Suprapubic skin (tissue), 4 donors: ENCODE results near the gene SLC9A6. TPM values are rescaled to one million over a fixed set of nuclear protein-coding genes. Genes with fewer than 3 reads are reported as not detected.

ENCODE experiments used
- DNase-seq, 2 donors: peaks; one replicate each; pipeline ENCODE4 v3.0.0-alpha.2; 2019; ENCODE audit warnings: low spot score in 2 of 2
- H3K27ac ChIP-seq: fragments of 200-600 bp; sonication (generic); one replicate; pipeline ENCODE4 v1.5.1; 2019
- H3K27me3 ChIP-seq: fragments of 200-600 bp; sonication (generic); one replicate; pipeline ENCODE4 v1.5.1; 2019
- H3K36me3 ChIP-seq: fragments of 200-600 bp; sonication (generic); one replicate; pipeline ENCODE4 v1.5.1; 2019
- H3K4me1 ChIP-seq: fragments of 200-600 bp; sonication (generic); one replicate; pipeline ENCODE4 v1.5.1; 2019
- H3K4me3 ChIP-seq: fragments of 200-600 bp; sonication (generic); one replicate; pipeline ENCODE4 v1.5.1; 2019; ENCODE audit warnings: mild to moderate bottlenecking
- H3K9me3 ChIP-seq: fragments of 200-600 bp; sonication (generic); one replicate; pipeline ENCODE4 v1.5.1; 2019
- EP300 ChIP-seq: sonication (generic); formaldehyde crosslinking; IDR thresholded peaks from one replicate; pipeline ENCODE4 v1.6.1; 2017; ENCODE audit warnings: antibody characterized with exemption
- POLR2A ChIP-seq, 2 donors: fragments of 450-650 bp; IDR thresholded peaks; one replicate each; pipeline ENCODE4 v1.6.1; 2017; ENCODE audit warnings: antibody characterized with exemption in 2 of 2, mild to moderate bottlenecking in 2 of 2, moderate library complexity in 2 of 2
- POLR2AphosphoS5 ChIP-seq, 3 donors: sonication (generic); formaldehyde crosslinking; IDR thresholded peaks; one replicate each; pipeline ENCODE4 v1.6.1; 2017; ENCODE audit warnings: antibody characterized with exemption in 3 of 3
- WGBS: methylation state at CpG from one replicate; pipeline ENCODE4 v1.1.5; 2018; 5-methylcytosine and 5-hydroxymethylcytosine counted together
- total RNA-seq, 4 donors: library from RNA; depleted of rRNA; stranded (reverse); fragments of >200 nt; gene quantifications; one replicate each; pipeline ENCODE4 v1.1.0, GENCODE V29; 2016
- TF ChIP-seq, protein P1 (sequence below), 2 donors: fragments of 200-600 bp in 1 of 2; fragments of 450-650 bp in 1 of 2; sonication (generic) in 1 of 2; IDR thresholded peaks; one replicate each; pipeline ENCODE4 v1.5.1; 2016 to 2019; ENCODE audit warnings: antibody characterized with exemption in 2 of 2, mild to moderate bottlenecking in 1 of 2, moderate library complexity in 1 of 2

The SLC9A6 gene
- total RNA-seq, 4 donors from 2014 or later, result 12.5 to 17.1 (median 15.3) TPM

DNA sequence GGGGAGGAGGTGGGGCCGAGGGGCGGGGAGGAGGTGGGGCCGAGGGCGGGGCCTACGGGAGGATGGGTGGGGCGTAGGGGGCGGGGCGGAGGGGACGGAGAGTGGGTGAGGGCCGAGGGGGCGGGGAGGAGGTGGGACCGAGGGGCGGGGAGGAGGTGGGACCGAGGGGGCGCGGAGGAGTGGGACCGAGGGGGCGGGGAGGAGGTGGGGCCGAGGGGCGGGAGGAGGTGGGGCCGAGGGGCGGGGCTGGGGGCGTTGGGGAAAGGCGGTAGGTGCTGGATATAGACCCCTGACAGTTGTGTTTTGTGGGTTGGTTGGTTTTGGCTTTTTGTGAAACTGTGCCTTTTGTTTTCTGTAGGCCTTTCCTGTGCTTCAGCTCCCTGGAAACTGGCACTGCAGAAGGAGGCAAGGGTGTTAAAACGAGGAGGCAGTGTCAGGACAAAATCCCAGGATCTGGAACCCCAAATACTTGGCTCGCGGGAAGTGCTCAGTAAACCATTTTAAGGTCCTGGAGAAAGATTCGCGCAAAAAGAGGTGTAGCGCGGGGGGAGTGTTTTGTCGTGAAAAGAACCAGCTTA, 10.9 kb upstream of the SLC9A6 start:
- Histone ChIP-seq H3K4me3 (peak overlapping the region; percentile 67), H3K4me1 (peaks cover 16% of the 10 kb centered on the region), H3K9me3 (no peaks in the 10 kb centered on the region), H3K27ac (no peak overlapping the region), H3K36me3 (no peaks in the 10 kb centered on the region), H3K27me3 (no peaks in the 10 kb centered on the region)
- TF ChIP-seq, protein P1, sequence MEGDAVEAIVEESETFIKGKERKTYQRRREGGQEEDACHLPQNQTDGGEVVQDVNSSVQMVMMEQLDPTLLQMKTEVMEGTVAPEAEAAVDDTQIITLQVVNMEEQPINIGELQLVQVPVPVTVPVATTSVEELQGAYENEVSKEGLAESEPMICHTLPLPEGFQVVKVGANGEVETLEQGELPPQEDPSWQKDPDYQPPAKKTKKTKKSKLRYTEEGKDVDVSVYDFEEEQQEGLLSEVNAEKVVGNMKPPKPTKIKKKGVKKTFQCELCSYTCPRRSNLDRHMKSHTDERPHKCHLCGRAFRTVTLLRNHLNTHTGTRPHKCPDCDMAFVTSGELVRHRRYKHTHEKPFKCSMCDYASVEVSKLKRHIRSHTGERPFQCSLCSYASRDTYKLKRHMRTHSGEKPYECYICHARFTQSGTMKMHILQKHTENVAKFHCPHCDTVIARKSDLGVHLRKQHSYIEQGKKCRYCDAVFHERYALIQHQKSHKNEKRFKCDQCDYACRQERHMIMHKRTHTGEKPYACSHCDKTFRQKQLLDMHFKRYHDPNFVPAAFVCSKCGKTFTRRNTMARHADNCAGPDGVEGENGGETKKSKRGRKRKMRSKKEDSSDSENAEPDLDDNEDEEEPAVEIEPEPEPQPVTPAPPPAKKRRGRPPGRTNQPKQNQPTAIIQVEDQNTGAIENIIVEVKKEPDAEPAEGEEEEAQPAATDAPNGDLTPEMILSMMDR (IDR thresholded peaks at IDR 0.05), result no peak
- TF ChIP-seq POLR2A (IDR thresholded peaks at IDR 0.05), result no peak
- 50% methylated on average over 17 of the region's 32 CpGs for WGBS
- DNase-seq, result peak; percentile 85 to 88

DNA sequence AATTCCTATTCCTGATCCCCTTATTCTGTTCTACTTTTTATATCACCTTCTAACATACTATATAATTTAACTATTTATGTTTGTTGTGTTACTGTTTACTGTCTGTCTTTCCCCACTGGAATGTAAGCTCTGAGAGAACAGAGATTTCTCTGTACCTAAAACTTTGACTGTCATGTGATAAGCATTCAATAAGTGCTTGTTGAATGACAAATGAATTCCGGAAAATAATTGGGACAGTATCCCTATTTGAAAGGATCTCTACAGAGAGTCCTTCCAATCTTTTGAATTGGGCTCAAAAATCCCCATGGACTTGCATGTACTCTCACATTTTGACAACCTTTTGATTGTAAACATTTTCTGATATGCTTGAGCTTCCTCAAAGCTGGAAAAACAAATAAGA, 9.8 kb upstream of the SLC9A6 start:
- DNase-seq, result no peak
- 73% methylated on average over 1 of the region's 1 CpG for WGBS
- TF ChIP-seq EP300, result no peak
- TF ChIP-seq POLR2AphosphoS5 (IDR thresholded peaks at IDR 0.05), result no peak
- Histone ChIP-seq H3K9me3 (no peaks in the 10 kb centered on the region), H3K27me3 (no peaks in the 10 kb centered on the region), H3K4me3 (no peak overlapping the region), H3K4me1 (peaks cover 16% of the 10 kb centered on the region), H3K27ac (no peak overlapping the region), H3K36me3 (no peaks in the 10 kb centered on the region)

DNA sequence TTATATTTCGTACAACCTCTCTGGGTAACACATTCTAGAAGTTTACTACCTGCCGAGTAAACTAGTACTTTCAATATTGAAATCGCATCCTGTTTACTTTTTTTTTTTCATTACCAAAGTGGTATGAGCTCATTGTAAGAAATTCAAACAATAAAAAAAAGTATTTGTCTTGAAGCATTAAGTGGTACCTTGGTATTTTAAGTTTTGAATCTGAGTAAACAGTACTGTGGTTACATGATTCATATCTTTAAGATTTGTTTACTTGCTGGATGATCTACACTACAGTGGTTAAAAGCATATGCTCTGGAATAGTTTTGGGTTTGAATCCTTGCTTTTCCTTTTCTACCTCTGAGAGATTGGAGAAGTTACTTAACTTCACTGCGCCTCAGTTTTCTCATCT, 7.6 kb upstream of the SLC9A6 start:
- WGBS, result 81% methylated on average over 4 of the region's 4 CpGs
- no peaks in the 10 kb centered on the region for H3K36me3 ChIP-seq
- no peaks in the 10 kb centered on the region for H3K27me3 ChIP-seq
- H3K9me3 ChIP-seq, result no peaks in the 10 kb centered on the region
- H3K27ac ChIP-seq, result no peak overlapping the region
- H3K4me3 ChIP-seq, result no peak overlapping the region
- TF ChIP-seq, protein P1 (IDR thresholded peaks at IDR 0.05), result no peak
- TF ChIP-seq POLR2AphosphoS5 (IDR thresholded peaks at IDR 0.05) (no peak), POLR2A (IDR thresholded peaks at IDR 0.05) (no peak), EP300 (no peak)
- no peak for DNase-seq
- H3K4me1 ChIP-seq, result peaks cover 4% of the 10 kb centered on the region

DNA sequence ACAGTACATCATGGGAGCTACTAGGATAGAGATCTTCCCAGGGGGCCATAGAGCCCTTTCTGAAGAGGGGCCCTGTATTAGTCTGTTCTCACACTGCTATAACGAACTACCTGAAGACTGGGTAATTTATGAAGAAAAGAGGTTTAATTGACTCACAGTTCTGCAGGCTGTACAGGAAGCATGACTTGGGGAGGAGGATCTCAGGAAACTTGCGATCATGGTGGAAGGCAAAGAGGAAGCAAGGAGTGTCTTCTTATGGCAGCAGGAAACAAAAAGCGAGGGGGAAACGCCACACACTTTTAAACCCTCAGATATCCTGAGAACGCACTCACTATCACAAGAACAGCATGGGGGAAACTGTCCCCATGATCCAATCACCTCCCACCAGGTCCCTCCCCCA, 4.2 kb upstream of the SLC9A6 start:
- TF ChIP-seq, protein P1 (IDR thresholded peaks at IDR 0.05), result no peak
- TF ChIP-seq POLR2A (IDR thresholded peaks at IDR 0.05), result no peak
- no peak for TF ChIP-seq EP300
- no peak for TF ChIP-seq POLR2AphosphoS5 (IDR thresholded peaks at IDR 0.05)
- Histone ChIP-seq H3K36me3 (no peaks in the 10 kb centered on the region), H3K9me3 (no peaks in the 10 kb centered on the region), H3K4me1 (no peaks in the 10 kb centered on the region), H3K27me3 (no peaks in the 10 kb centered on the region), H3K4me3 (no peak overlapping the region), H3K27ac (no peak overlapping the region)
- WGBS, result 88% methylated on average over 5 of the region's 5 CpGs
- no peak for DNase-seq

DNA sequence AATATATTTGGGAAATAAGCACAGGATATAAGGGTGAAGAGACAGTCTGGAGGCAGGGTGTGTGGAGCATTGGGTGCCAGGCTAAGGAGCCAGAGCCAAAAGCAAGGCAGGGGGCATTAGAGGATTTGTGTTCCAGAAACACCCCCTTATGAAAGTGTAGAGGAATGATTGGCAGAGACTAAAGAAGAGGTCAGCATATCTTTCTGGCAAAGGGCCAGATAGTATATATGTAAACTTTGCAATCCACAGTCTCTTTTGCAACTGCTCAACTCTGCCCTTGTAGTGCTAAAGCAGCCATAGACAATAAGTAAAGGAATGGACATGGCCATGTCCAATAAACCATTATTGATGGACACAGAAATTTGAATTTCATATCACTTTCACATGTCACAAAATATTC, 3.6 kb upstream of the SLC9A6 start:
- no peaks in the 10 kb centered on the region for H3K9me3 ChIP-seq
- DNase-seq, result no peak
- TF ChIP-seq, protein P1 (IDR thresholded peaks at IDR 0.05), result no peak
- TF ChIP-seq EP300 (no peak), POLR2AphosphoS5 (IDR thresholded peaks at IDR 0.05) (no peak), POLR2A (IDR thresholded peaks at IDR 0.05) (no peak)
- H3K4me1 ChIP-seq, result no peaks in the 10 kb centered on the region
- H3K27ac ChIP-seq, result no peak overlapping the region
- H3K27me3 ChIP-seq, result no peaks in the 10 kb centered on the region
- H3K4me3 ChIP-seq, result no peak overlapping the region
- H3K36me3 ChIP-seq, result no peaks in the 10 kb centered on the region

DNA sequence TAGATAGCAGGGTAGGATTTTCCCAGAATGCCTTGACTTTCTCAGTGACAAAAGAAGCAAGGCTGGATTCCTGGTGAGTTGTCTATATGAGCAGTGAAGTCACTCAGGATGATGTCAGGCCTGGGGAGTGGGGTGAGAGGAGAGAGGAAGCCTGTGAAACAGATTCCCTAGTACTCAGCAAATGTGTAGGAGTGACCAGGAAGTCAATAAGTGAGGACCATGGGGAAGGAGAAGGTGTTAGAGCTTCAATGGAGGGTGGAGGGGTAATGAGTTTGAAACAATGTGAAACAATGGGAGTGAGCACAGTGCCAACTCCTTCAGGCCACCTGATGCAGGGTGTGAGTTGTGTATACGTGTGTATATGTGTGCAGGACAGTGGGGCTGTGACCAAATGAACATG, 2.4 kb upstream of the SLC9A6 start:
- 53% methylated on average over 1 of the region's 1 CpG for WGBS
- H3K9me3 ChIP-seq, result no peaks in the 10 kb centered on the region
- no peak for TF ChIP-seq EP300
- TF ChIP-seq, protein P1 (IDR thresholded peaks at IDR 0.05), result no peak
- no peak for TF ChIP-seq POLR2AphosphoS5 (IDR thresholded peaks at IDR 0.05)
- no peak for TF ChIP-seq POLR2A (IDR thresholded peaks at IDR 0.05)

More for the DNA sequence above, 2.4 kb upstream of the SLC9A6 start:
- Histone ChIP-seq H3K4me1 (no peaks in the 10 kb centered on the region), H3K27me3 (no peaks in the 10 kb centered on the region), H3K36me3 (no peaks in the 10 kb centered on the region), H3K4me3 (no peak overlapping the region), H3K27ac (no peak overlapping the region)
- no peak for DNase-seq
